Activated B cell treated with CpG ODN at 0.5 μM for 24 hours (primary cell): ENCODE measurements around the gene TTC8. TPM values are rescaled to one million over a fixed set of nuclear protein-coding genes. Genes with fewer than 3 reads are reported as not detected.

Experiments used
- ATAC-seq: fragments of 200-7000 bp; cut with Tn5 transposase; one replicate; pipeline ENCODE4 v1.10.0; 2021; ENCODE audit warnings: low read depth, mild to moderate bottlenecking, moderate library complexity
- CTCF ChIA-PET: fragments of 350-600 bp; sonication (Branson Sonifier 250); formaldehyde crosslinking; loops from one replicate; lab custom pipeline; 2021; ENCODE audit warnings: antibody characterized with exemption; lab: Charles Lee
- POLR2A ChIA-PET: fragments of 350-600 bp; sonication (Branson Sonifier 250); formaldehyde crosslinking; loops from one replicate; lab custom pipeline; 2021; ENCODE audit warnings: antibody characterized with exemption; lab: Charles Lee
- DNase-seq: peaks from one replicate; pipeline ENCODE4 v3.0.0; 2022
- H3K27ac Mint-ChIP-seq: one replicate; pipeline ENCODE4 v1.8.0; 2020; ENCODE audit warnings: mixed read lengths
- H3K27me3 Mint-ChIP-seq: one replicate; pipeline ENCODE4 v1.8.0; 2021; ENCODE audit warnings: mixed read lengths
- H3K36me3 Mint-ChIP-seq: one replicate; pipeline ENCODE4 v1.8.0; 2021; ENCODE audit warnings: low read depth, mixed read lengths
- H3K4me1 Mint-ChIP-seq: one replicate; pipeline ENCODE4 v1.8.0; 2021; ENCODE audit warnings: mixed read lengths
- H3K4me3 Mint-ChIP-seq: one replicate; pipeline ENCODE4 v1.8.0; 2020; ENCODE audit warnings: mild to moderate bottlenecking, mixed read lengths
- H3K9me3 Mint-ChIP-seq: one replicate; pipeline ENCODE4 v1.8.0; 2020; ENCODE audit warnings: mixed read lengths
- intact Hi-C: fragments of 100-400 bp; cut with micrococcal nuclease; formaldehyde crosslinking; loops from one replicate; pipeline ENCODE4 v1.15.1; 2024
- total RNA-seq: library from RNA; stranded (reverse); gene quantifications from 2 replicates; pipeline ENCODE4 v1.2.3, GENCODE V29; 2022
- TF ChIP-seq, protein P1 (sequence below): fragments of 200-600 bp; IDR thresholded peaks from one replicate; pipeline ENCODE4 v1.8.0; 2022; ENCODE audit warnings: antibody characterized with exemption, mild to moderate bottlenecking

Gene TTC8
- total RNA-seq, 1 donor from 2014 or later = 4.8 TPM

DNA sequence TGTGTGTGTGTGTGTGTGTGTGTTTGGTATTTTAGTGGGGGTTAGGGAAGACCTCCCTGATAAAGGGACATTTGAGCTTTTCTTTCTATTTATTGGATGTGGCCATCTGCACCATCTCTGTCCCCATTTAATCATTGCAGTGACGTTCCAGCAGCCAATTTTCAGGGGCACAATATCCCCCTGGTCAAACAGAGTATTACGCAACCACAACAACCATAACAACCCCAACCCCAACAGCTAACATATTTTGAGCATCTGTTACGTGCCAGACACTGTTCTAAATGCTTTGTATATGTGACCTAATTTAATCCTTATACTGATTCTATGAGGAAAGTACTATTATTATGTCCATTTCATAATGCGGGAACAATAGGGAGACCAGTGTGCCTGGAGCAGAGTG is 87.4 kb downstream of the TTC8 start:
- no peaks in the 10 kb centered on the region for H3K36me3 Mint-ChIP-seq
- H3K4me3 Mint-ChIP-seq = no peak overlapping the region
- intact Hi-C loops = no loop called here
- H3K27me3 Mint-ChIP-seq = no peaks in the 10 kb centered on the region
- no peak for ATAC-seq
- POLR2A ChIA-PET = no interaction called here
- TF ChIP-seq, protein P1, sequence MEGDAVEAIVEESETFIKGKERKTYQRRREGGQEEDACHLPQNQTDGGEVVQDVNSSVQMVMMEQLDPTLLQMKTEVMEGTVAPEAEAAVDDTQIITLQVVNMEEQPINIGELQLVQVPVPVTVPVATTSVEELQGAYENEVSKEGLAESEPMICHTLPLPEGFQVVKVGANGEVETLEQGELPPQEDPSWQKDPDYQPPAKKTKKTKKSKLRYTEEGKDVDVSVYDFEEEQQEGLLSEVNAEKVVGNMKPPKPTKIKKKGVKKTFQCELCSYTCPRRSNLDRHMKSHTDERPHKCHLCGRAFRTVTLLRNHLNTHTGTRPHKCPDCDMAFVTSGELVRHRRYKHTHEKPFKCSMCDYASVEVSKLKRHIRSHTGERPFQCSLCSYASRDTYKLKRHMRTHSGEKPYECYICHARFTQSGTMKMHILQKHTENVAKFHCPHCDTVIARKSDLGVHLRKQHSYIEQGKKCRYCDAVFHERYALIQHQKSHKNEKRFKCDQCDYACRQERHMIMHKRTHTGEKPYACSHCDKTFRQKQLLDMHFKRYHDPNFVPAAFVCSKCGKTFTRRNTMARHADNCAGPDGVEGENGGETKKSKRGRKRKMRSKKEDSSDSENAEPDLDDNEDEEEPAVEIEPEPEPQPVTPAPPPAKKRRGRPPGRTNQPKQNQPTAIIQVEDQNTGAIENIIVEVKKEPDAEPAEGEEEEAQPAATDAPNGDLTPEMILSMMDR = no peak
- DNase-seq = no peak
- no peak overlapping the region for H3K27ac Mint-ChIP-seq
- CTCF ChIA-PET = no interaction called here
- H3K4me1 Mint-ChIP-seq = no peaks in the 10 kb centered on the region
- H3K9me3 Mint-ChIP-seq = peaks cover 4% of the 10 kb centered on the region

DNA sequence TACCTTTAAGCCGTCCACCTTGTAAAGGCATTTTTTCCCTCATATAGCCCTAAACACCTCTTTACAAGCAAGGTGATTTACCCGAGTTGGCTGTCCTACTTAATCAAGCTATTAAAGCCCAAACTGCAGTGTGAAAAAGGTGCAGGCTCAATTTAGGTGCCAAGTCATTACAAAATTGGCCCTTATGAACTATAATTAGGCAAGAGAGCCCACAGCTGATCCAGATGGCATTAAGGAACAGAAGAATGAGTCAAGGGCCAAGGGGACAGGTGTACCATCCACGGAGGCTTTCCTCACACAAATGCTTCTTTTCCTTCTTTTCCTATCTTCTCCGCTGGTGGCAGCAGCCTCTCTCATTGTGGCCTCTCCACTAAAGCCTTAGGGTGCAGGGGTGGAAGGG is 90.5 kb downstream of the TTC8 start:
- Mint-ChIP-seq H3K27ac (no peak overlapping the region), H3K9me3 (no peaks in the 10 kb centered on the region), H3K4me1 (no peaks in the 10 kb centered on the region), H3K27me3 (no peaks in the 10 kb centered on the region), H3K4me3 (no peak overlapping the region), H3K36me3 (no peaks in the 10 kb centered on the region)
- TF ChIP-seq, protein P1 = no peak
- ATAC-seq (no peak), DNase-seq (no peak)
- ChIA-PET POLR2A (no interaction called here), CTCF (no interaction called here)
- intact Hi-C loops = no loop called here

DNA sequence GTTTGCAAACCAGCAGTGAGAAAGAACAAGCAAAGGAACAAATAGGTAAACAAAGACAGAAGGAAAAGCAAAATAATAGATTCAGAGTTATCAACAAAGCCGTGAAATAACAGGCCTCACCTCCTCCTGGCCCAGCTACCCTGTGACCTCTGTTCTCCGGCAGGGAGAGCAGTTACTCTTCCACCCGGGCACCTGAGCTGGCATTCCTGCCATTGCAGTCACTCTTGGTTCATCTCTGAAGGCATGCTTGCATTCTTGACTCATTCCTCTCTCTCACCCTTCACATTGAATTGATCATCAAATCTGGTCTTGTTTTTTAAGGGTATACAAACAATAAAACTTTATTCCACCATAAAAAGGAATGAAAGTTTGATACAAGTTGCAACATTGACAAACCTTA is 95.1 kb downstream of the TTC8 start:
- TF ChIP-seq, protein P1 = no peak
- ATAC-seq = no peak
- peaks cover 8% of the 10 kb centered on the region for H3K27me3 Mint-ChIP-seq
- ChIA-PET POLR2A (no interaction called here), CTCF (no interaction called here)
- no peak for DNase-seq
- no peak overlapping the region for H3K4me3 Mint-ChIP-seq
- H3K9me3 Mint-ChIP-seq = peaks cover 2% of the 10 kb centered on the region
- no peak overlapping the region for H3K27ac Mint-ChIP-seq
- H3K36me3 Mint-ChIP-seq = no peaks in the 10 kb centered on the region
- intact Hi-C loops = no loop called here
- no peaks in the 10 kb centered on the region for H3K4me1 Mint-ChIP-seq

Other genes with a start within 250 kb of the TTC8 start
- gene EML5, start 31.7 kb upstream of the TTC8 start, total RNA-seq = 3.8 and 5.0 TPM in 2 replicates